ENCODE data around the gene MSGN1. TPM values are rescaled to one million over a fixed set of nuclear protein-coding genes. Genes with fewer than 3 reads are reported as not detected.
"Not testable (repeated sequence)": the region's sequence is repeated elsewhere in the genome, so short reads cannot be mapped to it uniquely, and the experiment has no call there.

MSGN1 gene
- total and polyA plus RNA-seq, 4 donors = not detected

DNA sequence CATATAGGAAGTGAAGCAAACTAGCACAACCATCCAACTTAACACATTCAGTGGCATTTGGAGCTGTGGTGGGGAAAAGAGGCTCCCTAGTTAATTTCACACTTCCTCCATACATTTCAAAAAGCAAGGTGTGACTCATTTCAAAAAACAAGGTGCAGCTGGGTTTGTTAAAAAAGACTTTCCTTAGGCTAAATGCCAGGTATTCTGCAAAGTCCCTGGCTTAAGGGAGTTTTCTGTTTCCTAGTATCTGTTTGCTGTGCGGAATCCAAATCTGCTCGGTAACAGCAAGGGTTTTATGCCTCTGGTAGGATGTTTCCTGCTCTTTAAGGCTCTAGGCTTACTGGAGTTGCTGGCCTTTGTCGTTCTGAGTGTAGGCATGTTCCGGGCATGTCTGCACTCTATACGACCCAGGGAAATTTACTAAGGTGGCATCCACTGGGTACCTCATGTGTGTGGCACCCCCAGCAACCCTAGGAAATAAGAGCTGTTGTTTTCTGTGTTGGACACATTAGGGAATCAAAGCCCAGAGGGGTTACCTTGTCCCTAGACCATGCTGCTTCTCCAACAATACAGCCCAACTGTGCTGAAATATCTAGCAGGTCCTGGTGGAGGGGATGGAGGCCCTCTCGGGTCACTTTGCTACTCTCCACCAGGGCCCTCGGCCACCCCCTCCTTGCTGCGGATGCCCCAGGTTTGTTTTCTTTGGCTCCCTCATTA lies 634 bp upstream of the MSGN1 start:
- no peak for ATAC-seq (ENCODE audit: low FRiP score)
- WGBS, 2 donors = 88% methylated on average over 8 of the region's 8 CpGs
- H3K27me3 ChIP-seq (ENCODE audit: control insufficient read depth in 1 of 2, insufficient read depth in 2 of 2, low read length in 1 of 2) = no peaks in the 10 kb centered on the region
- DNase-seq = no peak
- no peaks in the 10 kb centered on the region for H3K36me3 ChIP-seq (ENCODE audit: control insufficient read depth in 1 of 2, insufficient read depth in 2 of 2, low read length in 1 of 2)
- intact Hi-C loops (cut with DNase I) = no loop called here
- no peak overlapping the region for H3K27ac ChIP-seq (ENCODE audit: low read depth in 1 of 2, low read length in 2 of 2)
- no peaks in the 10 kb centered on the region for H3K4me1 ChIP-seq (ENCODE audit: control insufficient read depth in 1 of 2, insufficient read depth in 2 of 2, low read length in 2 of 2)
- H3K9me3 ChIP-seq (ENCODE audit: control insufficient read depth, low read length) = no peaks in the 10 kb centered on the region
- no peak overlapping the region for H3K4me3 ChIP-seq (ENCODE audit: low read length in 2 of 2)

DNA sequence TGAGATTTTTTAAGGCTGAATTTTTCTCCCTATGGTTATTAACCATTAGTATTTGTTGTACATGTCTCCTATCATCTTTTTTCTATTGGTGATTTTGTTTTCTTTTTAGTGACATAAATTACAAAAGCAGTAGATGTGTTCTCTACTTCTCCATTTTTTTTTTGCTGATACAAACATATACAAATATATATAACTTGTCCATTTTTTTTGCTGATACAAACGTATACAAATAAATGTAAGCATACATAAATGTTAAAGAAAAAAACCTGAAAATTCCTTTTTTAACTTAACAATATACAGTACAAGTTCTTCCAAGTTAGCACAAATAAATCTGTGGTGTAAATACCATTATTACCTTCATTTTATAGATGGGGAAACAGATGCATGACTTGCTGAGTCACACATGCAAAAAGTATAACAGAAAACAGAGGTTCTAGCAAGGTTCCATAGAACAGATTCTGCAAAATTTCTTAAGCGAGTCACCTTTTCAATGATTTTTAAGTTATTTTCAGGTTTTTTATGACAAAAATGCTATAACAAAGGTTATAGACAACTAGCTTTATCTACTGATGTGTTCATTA lies 2.1 kb downstream of the MSGN1 start:
- peaks cover 4 to 14% of the 10 kb centered on the region in 2 donors for H3K4me1 ChIP-seq (ENCODE audit: control insufficient read depth in 1 of 2, insufficient read depth in 2 of 2, low read length in 2 of 2)
- no peaks in the 10 kb centered on the region for H3K9me3 ChIP-seq (ENCODE audit: control insufficient read depth, low read length)
- ATAC-seq (ENCODE audit: low FRiP score) = no peak
- H3K27ac ChIP-seq (ENCODE audit: low read depth in 1 of 2, low read length in 2 of 2) = no peak overlapping the region
- H3K36me3 ChIP-seq (ENCODE audit: control insufficient read depth in 1 of 2, insufficient read depth in 2 of 2, low read length in 1 of 2) = no peaks in the 10 kb centered on the region
- H3K27me3 ChIP-seq (ENCODE audit: control insufficient read depth in 1 of 2, insufficient read depth in 2 of 2, low read length in 1 of 2) = no peaks in the 10 kb centered on the region
- intact Hi-C loops (cut with DNase I) = no loop called here
- no peak overlapping the region for H3K4me3 ChIP-seq (ENCODE audit: low read length in 2 of 2)
- DNase-seq = no peak
- 90 to 95% methylated on average over 2 of the region's 2 CpGs for WGBS, 2 donors

DNA sequence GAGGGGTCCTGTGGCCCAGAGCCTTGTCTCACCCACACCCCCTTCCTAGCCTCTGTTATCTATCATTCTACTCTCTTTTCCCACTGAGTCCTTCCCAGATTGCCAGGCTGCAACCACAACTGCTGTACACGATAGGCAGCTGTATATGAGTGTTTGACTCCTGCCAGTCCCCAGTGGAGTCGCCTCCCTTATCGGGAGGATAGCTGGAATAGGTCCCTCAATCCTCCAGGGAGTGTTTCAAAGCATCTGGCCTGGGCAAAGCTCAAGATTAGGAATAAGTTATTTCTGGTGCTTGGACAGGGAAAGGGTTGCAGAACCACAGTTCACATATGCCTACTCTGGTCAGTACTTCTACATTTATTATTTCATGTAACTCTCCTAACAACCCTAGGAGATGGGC lies 4.8 kb downstream of the MSGN1 start:
- intact Hi-C loops (cut with DNase I) = no loop called here
- H3K27ac ChIP-seq (ENCODE audit: low read depth in 1 of 2, low read length in 2 of 2) = no peak overlapping the region
- peaks cover 4 to 17% of the 10 kb centered on the region in 2 donors for H3K4me1 ChIP-seq (ENCODE audit: control insufficient read depth in 1 of 2, insufficient read depth in 2 of 2, low read length in 2 of 2)
- DNase-seq (no peak), ATAC-seq (ENCODE audit: low FRiP score) (peak; percentile 54)
- no peaks in the 10 kb centered on the region for H3K36me3 ChIP-seq (ENCODE audit: control insufficient read depth in 1 of 2, insufficient read depth in 2 of 2, low read length in 1 of 2)
- H3K4me3 ChIP-seq (ENCODE audit: low read length in 2 of 2) = no peak overlapping the region
- 0 to 3% methylated on average over 3 of the region's 3 CpGs for WGBS, 2 donors
- H3K9me3 ChIP-seq (ENCODE audit: control insufficient read depth, low read length) = no peaks in the 10 kb centered on the region
- H3K27me3 ChIP-seq (ENCODE audit: control insufficient read depth in 1 of 2, insufficient read depth in 2 of 2, low read length in 1 of 2) = no peaks in the 10 kb centered on the region

DNA sequence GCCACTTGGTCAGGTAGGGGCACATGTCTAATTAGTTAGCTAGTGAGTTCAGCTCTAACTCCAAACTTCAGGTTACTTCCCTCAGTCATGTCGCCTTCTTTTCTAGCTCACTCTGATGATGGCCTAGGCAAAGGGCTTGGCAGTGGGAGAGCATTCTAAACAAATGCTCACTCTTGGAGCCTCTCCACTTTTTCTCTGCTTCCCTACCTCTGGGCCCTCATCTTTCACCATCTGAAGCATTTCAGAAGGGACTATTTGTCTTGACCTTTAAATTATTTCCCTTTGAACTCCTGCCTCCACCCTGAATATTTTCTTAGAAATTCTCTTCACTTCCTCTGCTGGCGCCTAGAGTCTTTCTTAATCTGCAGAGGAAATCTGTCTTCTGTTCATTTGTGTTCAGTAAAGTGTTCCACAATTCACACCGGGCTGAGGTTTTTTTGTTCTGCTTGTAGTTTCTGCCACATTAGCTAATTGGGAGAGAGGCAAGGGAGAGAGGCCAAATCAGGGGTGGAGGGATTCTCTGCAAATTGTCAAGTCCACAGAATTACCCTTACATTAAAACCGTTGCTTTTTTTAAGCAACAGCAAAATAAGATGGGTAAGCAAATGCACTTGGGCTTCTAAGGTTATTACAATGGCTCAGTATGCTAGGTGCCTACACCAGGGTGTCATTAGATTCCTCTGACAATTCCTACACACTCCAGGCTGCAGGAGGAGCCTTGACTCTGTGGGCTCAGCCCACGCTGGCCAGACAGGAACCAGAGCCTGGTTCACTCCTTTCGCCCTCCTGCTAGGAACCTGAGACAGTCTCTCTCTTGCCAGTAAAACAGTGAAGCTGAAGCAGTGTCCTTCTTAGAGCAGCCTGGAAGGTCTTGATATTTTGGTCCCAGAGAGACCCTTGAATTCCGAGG lies 5.5 kb downstream of the MSGN1 start:
- ATAC-seq (ENCODE audit: low FRiP score) (peak; percentile 63), DNase-seq (no peak)
- 17 to 26% methylated on average over 7 of the region's 7 CpGs for WGBS, 2 donors
- Histone ChIP-seq H3K4me3 (ENCODE audit: low read length in 2 of 2) (no peak overlapping the region), H3K9me3 (ENCODE audit: control insufficient read depth, low read length) (no peaks in the 10 kb centered on the region), H3K27me3 (ENCODE audit: control insufficient read depth in 1 of 2, insufficient read depth in 2 of 2, low read length in 1 of 2) (no peaks in the 10 kb centered on the region), H3K27ac (ENCODE audit: low read depth in 1 of 2, low read length in 2 of 2) (peak overlapping the region; percentile 18 to 60), H3K4me1 (ENCODE audit: control insufficient read depth in 1 of 2, insufficient read depth in 2 of 2, low read length in 2 of 2) (peaks cover 4 to 17% of the 10 kb centered on the region in 2 donors), H3K36me3 (ENCODE audit: control insufficient read depth in 1 of 2, insufficient read depth in 2 of 2, low read length in 1 of 2) (no peaks in the 10 kb centered on the region)
- intact Hi-C loops (cut with DNase I) = no loop called here

DNA sequence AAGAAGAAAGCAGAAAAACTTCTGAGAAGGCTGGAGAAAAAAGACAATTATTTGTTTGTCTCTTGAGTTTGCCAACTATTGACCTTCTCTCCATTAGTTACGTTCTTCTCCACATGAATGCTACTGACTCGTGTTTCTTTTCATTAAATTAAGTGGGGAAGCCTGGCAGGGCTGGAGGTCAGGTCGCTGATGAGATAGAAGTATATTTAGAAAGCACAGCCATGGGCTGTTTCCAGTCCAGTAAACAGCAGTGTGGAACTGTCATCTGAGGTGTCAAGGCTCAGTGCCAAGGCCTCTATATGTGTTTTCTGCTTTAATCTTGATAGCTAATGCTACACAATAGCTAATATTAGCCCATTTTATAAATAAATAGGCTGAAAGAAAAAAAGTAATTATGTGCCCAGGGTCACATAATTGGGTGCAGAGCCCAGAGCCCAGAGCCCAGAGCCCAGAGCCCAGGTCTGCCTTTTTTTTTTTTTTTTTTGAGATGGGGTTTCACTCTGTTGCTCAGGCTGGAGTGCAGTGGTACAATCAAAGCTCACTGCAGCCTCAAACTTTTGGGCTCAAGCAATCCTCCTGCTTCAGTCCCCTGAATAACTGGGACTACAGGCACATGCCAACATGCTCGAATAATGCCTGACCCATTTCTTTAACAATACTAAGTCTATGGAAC lies 6.3 kb downstream of the MSGN1 start:
- Histone ChIP-seq H3K4me1 (ENCODE audit: control insufficient read depth in 1 of 2, insufficient read depth in 2 of 2, low read length in 2 of 2) (peaks cover 4 to 17% of the 10 kb centered on the region in 2 donors), H3K9me3 (ENCODE audit: control insufficient read depth, low read length) (no peaks in the 10 kb centered on the region), H3K36me3 (ENCODE audit: control insufficient read depth in 1 of 2, insufficient read depth in 2 of 2, low read length in 1 of 2) (no peaks in the 10 kb centered on the region), H3K27me3 (ENCODE audit: control insufficient read depth in 1 of 2, insufficient read depth in 2 of 2, low read length in 1 of 2) (no peaks in the 10 kb centered on the region), H3K4me3 (ENCODE audit: low read length in 2 of 2) (no peak overlapping the region), H3K27ac (ENCODE audit: low read depth in 1 of 2, low read length in 2 of 2) (peak overlapping the region in 1 of 2 donors; percentile 60)
- ATAC-seq (ENCODE audit: low FRiP score) (no peak), DNase-seq (no peak)
- WGBS, 2 donors = 17 to 40% methylated on average over 4 of the region's 4 CpGs
- intact Hi-C loops (cut with DNase I) = no loop called here

DNA sequence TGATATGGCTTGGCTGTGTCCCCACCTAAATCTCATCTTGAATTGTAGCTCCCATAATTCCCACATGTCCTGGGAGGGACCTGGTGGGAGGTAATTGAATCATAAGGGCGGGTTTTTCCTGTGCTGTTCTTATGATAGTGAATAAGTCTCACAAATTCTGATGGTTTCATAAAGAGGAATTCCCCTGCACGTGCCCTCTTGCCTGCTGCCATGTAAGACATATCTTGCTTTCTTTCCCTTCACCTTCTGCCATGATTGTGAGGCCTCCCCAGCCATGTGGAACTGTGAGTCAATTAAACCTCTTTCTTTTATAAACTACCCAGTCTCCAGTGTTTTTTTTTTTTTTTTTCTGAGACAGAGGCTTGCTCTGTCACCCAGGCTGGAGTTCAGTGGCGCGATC lies 7.4 kb downstream of the MSGN1 start:
- intact Hi-C loops (cut with DNase I); H3K4me3 ChIP-seq (ENCODE audit: low read length in 2 of 2); H3K27ac ChIP-seq (ENCODE audit: low read depth in 1 of 2, low read length in 2 of 2); H3K9me3 ChIP-seq (ENCODE audit: control insufficient read depth, low read length); DNase-seq; H3K27me3 ChIP-seq (ENCODE audit: control insufficient read depth in 1 of 2, insufficient read depth in 2 of 2, low read length in 1 of 2); ATAC-seq (ENCODE audit: low FRiP score); H3K36me3 ChIP-seq (ENCODE audit: control insufficient read depth in 1 of 2, insufficient read depth in 2 of 2, low read length in 1 of 2): not testable (repeated sequence)
- peaks cover 4 to 17% of the 10 kb centered on the region in 2 donors for H3K4me1 ChIP-seq (ENCODE audit: control insufficient read depth in 1 of 2, insufficient read depth in 2 of 2, low read length in 2 of 2)
- 49% methylated on average over 4 of the region's 4 CpGs for WGBS, 2 donors

DNA sequence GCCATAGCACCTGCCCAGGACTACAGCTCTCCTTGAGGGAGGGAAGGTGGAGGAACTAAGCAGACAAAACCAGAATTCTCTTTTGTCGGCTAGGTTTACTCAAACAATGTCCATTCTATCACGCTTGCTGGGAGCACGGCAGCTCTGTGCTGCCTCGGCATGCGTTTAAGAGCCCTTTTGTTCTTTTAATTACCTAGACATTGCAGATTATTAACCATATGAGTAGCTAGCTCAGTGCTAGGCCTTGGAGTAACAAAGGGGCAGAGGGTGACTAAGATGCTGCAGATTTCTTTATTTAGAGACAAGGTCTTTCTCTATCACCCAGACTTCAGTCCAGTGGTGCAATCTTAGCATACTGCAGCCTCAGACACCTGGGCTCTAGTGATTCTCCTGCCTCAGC lies 11.1 kb downstream of the MSGN1 start:
- no peak for ATAC-seq (ENCODE audit: low FRiP score)
- Histone ChIP-seq H3K36me3 (ENCODE audit: control insufficient read depth in 1 of 2, insufficient read depth in 2 of 2, low read length in 1 of 2) (no peaks in the 10 kb centered on the region), H3K27ac (ENCODE audit: low read depth in 1 of 2, low read length in 2 of 2) (no peak overlapping the region), H3K27me3 (ENCODE audit: control insufficient read depth in 1 of 2, insufficient read depth in 2 of 2, low read length in 1 of 2) (no peaks in the 10 kb centered on the region), H3K4me3 (ENCODE audit: low read length in 2 of 2) (no peak overlapping the region), H3K4me1 (ENCODE audit: control insufficient read depth in 1 of 2, insufficient read depth in 2 of 2, low read length in 2 of 2) (peaks cover 2 to 6% of the 10 kb centered on the region in 2 donors), H3K9me3 (ENCODE audit: control insufficient read depth, low read length) (no peaks in the 10 kb centered on the region)
- intact Hi-C loops (cut with DNase I) = no loop called here
- WGBS, 2 donors = 94 to 96% methylated on average over 5 of the region's 5 CpGs
- DNase-seq = no peak

DNA sequence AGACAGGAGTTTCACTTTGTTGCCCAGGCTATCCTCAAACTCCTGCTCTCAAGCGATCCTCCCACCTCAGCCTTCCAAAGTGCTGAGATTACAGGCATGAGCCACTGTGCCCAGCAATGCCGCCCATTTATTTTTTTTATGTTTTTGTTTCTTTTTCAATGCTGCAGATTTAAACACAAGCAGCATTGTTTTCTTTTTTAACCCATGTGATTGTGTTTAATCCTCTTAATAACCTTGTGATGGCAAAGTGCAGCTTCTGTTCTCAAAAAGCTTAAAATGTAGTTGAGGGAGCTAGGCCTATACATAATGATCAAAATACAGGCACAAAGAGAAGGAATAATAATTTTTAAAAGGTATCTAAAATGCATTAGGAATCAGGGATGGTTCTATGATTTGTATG lies 11.5 kb downstream of the MSGN1 start:
- no peak overlapping the region for H3K27ac ChIP-seq (ENCODE audit: low read depth in 1 of 2, low read length in 2 of 2)
- peaks cover 2% of the 10 kb centered on the region in 2 donors for H3K4me1 ChIP-seq (ENCODE audit: control insufficient read depth in 1 of 2, insufficient read depth in 2 of 2, low read length in 2 of 2)
- no peaks in the 10 kb centered on the region for H3K36me3 ChIP-seq (ENCODE audit: control insufficient read depth in 1 of 2, insufficient read depth in 2 of 2, low read length in 1 of 2)
- DNase-seq = no peak
- 94 to 95% methylated on average over 2 of the region's 2 CpGs for WGBS, 2 donors
- H3K27me3 ChIP-seq (ENCODE audit: control insufficient read depth in 1 of 2, insufficient read depth in 2 of 2, low read length in 1 of 2) = no peaks in the 10 kb centered on the region
- intact Hi-C loops (cut with DNase I) = no loop called here
- no peak for ATAC-seq (ENCODE audit: low FRiP score)
- H3K9me3 ChIP-seq (ENCODE audit: control insufficient read depth, low read length) = no peaks in the 10 kb centered on the region
- H3K4me3 ChIP-seq (ENCODE audit: low read length in 2 of 2) = no peak overlapping the region

All from aorta (tissue), 5 donors.